IMR-90 (cell line): ENCODE measurements around the gene COL5A1. TPM values are rescaled to one million over a fixed set of nuclear protein-coding genes. Genes with fewer than 3 reads are reported as not detected.

Experiments
- ATAC-seq: fragments of 200-7000 bp; cut with Tn5 transposase; 2 replicates; pipeline ENCODE4 v1.9.1; 2020; ENCODE audit warnings: low read depth, mild to moderate bottlenecking, moderate library complexity
- BruUV-seq: library from RNA; stranded (reverse); fragments of 400-500 nt; replicated peaks from 2 replicates; lab custom pipeline; 2021; lab: Mats Ljungman, UMichigan
- CTCF ChIA-PET: fragments of 300-600 bp; formaldehyde crosslinking; extraction: SDS; loops from one replicate; lab custom pipeline; 2021; ENCODE audit warnings: antibody characterized with exemption; lab: Yijun Ruan, JAX
- POLR2A ChIA-PET: fragments of 300-600 bp; sonication (Branson Sonifier 250); formaldehyde crosslinking; loops from one replicate; lab custom pipeline; 2022; ENCODE audit warnings: antibody characterized with exemption; ENCODE audit not compliant: unreplicated experiment; lab: Charles Lee
- DNase-seq: peaks from one replicate; pipeline ENCODE4 v3.0.0; 2013
- H2AFZ ChIP-seq: replicated peaks from 2 replicates; pipeline ENCODE3; 2013; ENCODE audit warnings: low read length, mild to moderate bottlenecking; ENCODE audit not compliant: poor library complexity
- H2AK5ac ChIP-seq: 2 replicates; pipeline ENCODE4 v1.6.1; 2013; ENCODE audit warnings: low read depth, low read length, inconsistent platforms
- H2AK9ac ChIP-seq: replicated peaks from 2 replicates; pipeline ENCODE3; 2013; ENCODE audit warnings: mild to moderate bottlenecking, low read depth, low read length, moderate library complexity; ENCODE audit not compliant: poor library complexity
- H2BK120ac ChIP-seq: 2 replicates; pipeline ENCODE4 v1.6.1; 2013; ENCODE audit warnings: low read depth, low read length, inconsistent platforms
- H2BK15ac ChIP-seq: 3 replicates; pipeline ENCODE4 v1.6.1; 2013; ENCODE audit warnings: low read depth, low read length, inconsistent platforms
- H2BK20ac ChIP-seq: 2 replicates; pipeline ENCODE4 v1.6.1; 2013; ENCODE audit warnings: low read depth, mild to moderate bottlenecking, inconsistent platforms, low read length, moderate library complexity
- H2BK5ac ChIP-seq: 2 replicates; pipeline ENCODE4 v1.6.1; 2013; ENCODE audit warnings: mild to moderate bottlenecking, low read depth, low read length, inconsistent platforms; ENCODE audit not compliant: poor library complexity, severe bottlenecking
- H3K14ac ChIP-seq: replicated peaks from 2 replicates; pipeline ENCODE4 v1.6.1; 2013; ENCODE audit warnings: low read depth, low read length, inconsistent platforms
- H3K18ac ChIP-seq: 2 replicates; pipeline ENCODE4 v1.6.1; 2013; ENCODE audit warnings: low read depth, low read length, control low read depth
- H3K23ac ChIP-seq: 2 replicates; pipeline ENCODE4 v1.6.1; 2013; ENCODE audit warnings: low read depth, low read length, inconsistent platforms
- H3K27ac ChIP-seq: 2 replicates; pipeline ENCODE4 v1.5.1; 2013; ENCODE audit warnings: mild to moderate bottlenecking, control low read depth, low read length; ENCODE audit not compliant: insufficient read depth
- H3K27me3 ChIP-seq: 2 replicates; pipeline ENCODE4 v1.6.1; 2013; ENCODE audit warnings: low read length; ENCODE audit not compliant: control insufficient read depth, insufficient read depth
- H3K36me3 ChIP-seq: 2 replicates; pipeline ENCODE4 v1.6.1; 2013; ENCODE audit warnings: low read length, mixed read lengths; ENCODE audit not compliant: control insufficient read depth, insufficient read depth
- H3K4ac ChIP-seq: 2 replicates; pipeline ENCODE4 v1.6.1; 2013; ENCODE audit warnings: low read depth, low read length, inconsistent platforms
- H3K4me1 ChIP-seq: 2 replicates; pipeline ENCODE4 v1.6.1; 2013; ENCODE audit warnings: low read length, mixed read lengths; ENCODE audit not compliant: control insufficient read depth, insufficient read depth
- H3K4me2 ChIP-seq: 2 replicates; pipeline ENCODE4 v1.6.1; 2013; ENCODE audit warnings: low read depth, mild to moderate bottlenecking, control low read depth, low read length, moderate library complexity
- H3K4me3 ChIP-seq: 2 replicates; pipeline ENCODE4 v1.5.1; 2013; ENCODE audit warnings: low read depth, mild to moderate bottlenecking, control low read depth, low read length, moderate library complexity; ENCODE audit not compliant: insufficient read depth
- H3K56ac ChIP-seq: 2 replicates; pipeline ENCODE4 v1.6.1; 2013; ENCODE audit warnings: low read length, inconsistent platforms; ENCODE audit not compliant: insufficient read depth; ENCODE audit errors: extremely low read depth
- H3K79me1 ChIP-seq, 2 experiments: 2 replicates each; pipeline ENCODE4 v1.6.1; 2013; ENCODE audit warnings: low read length in 2 of 2, inconsistent platforms in 1 of 2, low read depth in 1 of 2
- H3K9ac ChIP-seq: 2 replicates; pipeline ENCODE4 v1.6.1; 2013; ENCODE audit warnings: low read depth, low read length, control low read depth
- H3K9me1 ChIP-seq: 2 replicates; pipeline ENCODE4 v1.6.1; 2013; ENCODE audit warnings: low read length, inconsistent platforms; ENCODE audit not compliant: insufficient read depth
- H3K9me3 ChIP-seq: 2 replicates; pipeline ENCODE4 v1.6.1; 2013; ENCODE audit warnings: low read length; ENCODE audit not compliant: control insufficient read depth, insufficient read depth
- H4K20me1 ChIP-seq: 2 replicates; pipeline ENCODE4 v1.6.1; 2013; ENCODE audit warnings: low read length, inconsistent platforms; ENCODE audit not compliant: insufficient read depth
- H4K5ac ChIP-seq: 2 replicates; pipeline ENCODE4 v1.6.1; 2013; ENCODE audit warnings: mild to moderate bottlenecking, low read depth, low read length, control low read depth
- H4K8ac ChIP-seq, 2 experiments: 2 replicates each; pipeline ENCODE4 v1.6.1; 2013; ENCODE audit warnings: low read depth in 2 of 2, low read length in 2 of 2, control low read depth in 1 of 2, inconsistent platforms in 1 of 2
- H4K91ac ChIP-seq: 2 replicates; pipeline ENCODE4 v1.6.1; 2013; ENCODE audit warnings: low read depth, low read length, inconsistent platforms; ENCODE audit not compliant: insufficient read depth
- CTCF ChIP-seq: conservative IDR thresholded peaks from 2 replicates; pipeline ENCODE4 v1.5.1; 2012; ENCODE audit warnings: mild to moderate bottlenecking, low read depth, low read length, improper control_type of control experiment
- MAFK ChIP-seq: IDR thresholded peaks from 2 replicates; pipeline ENCODE4 v1.6.1; 2012; ENCODE audit warnings: low read depth, low read length, improper control_type of control experiment
- RAD21 ChIP-seq: IDR thresholded peaks from 2 replicates; pipeline ENCODE4 v1.6.1; 2012; ENCODE audit warnings: low read length, improper control_type of control experiment
- RFX5 ChIP-seq: IDR thresholded peaks from 2 replicates; pipeline ENCODE4 v1.8.0; 2012; ENCODE audit warnings: low read depth, mild to moderate bottlenecking, low read length, moderate library complexity
- WGBS, 2 experiments: methylation state at CpG; one replicate each; pipeline versions ENCODE4 v1.1.5 to v1.1.7; 2013; ENCODE audit warnings: missing lambda C conversion rate in 2 of 2; ENCODE audit not compliant: insufficient read length in 1 of 2; ENCODE audit errors: extremely low coverage in 2 of 2; 5-methylcytosine and 5-hydroxymethylcytosine counted together
- dilution Hi-C: fragments of 300-500 bp; cut with HindIII; formaldehyde crosslinking; loops from one replicate; pipeline ENCODE4 v1.14.3; 2018; ENCODE audit warnings: low sequenced_read_pairs; ENCODE audit not compliant: unreplicated experiment
- in situ Hi-C: fragments of 300-500 bp; cut with MboI; formaldehyde crosslinking; loops from 3 replicates; pipeline ENCODE4 v1.14.3; 2019; ENCODE audit warnings: low sequenced_read_pairs, inconsistent platforms, mixed read lengths
- intact Hi-C: fragments of 100-400 bp; cut with micrococcal nuclease; formaldehyde crosslinking; loops from 2 replicates; pipeline ENCODE4 v1.10.0; 2022
- polyA plus RNA-seq, 3 experiments: library from polyadenylated mRNA; depleted of rRNA; stranded (reverse); fragments of >200 nt; gene quantifications; 2 replicates each; pipeline ENCODE4 v1.2.3, GENCODE V29; 2012; ENCODE audit warnings: low replicate concordance in 1 of 3
- total RNA-seq: library from RNA; depleted of rRNA; stranded (reverse); fragments of >200 nt; gene quantifications from 2 replicates; pipeline ENCODE4 v1.2.3, GENCODE V29; 2012

The COL5A1 gene
- total and polyA plus RNA-seq, 2 of the 4 experiments (the other 2 are of a cell fraction) = 19.2 to 173 TPM

GRCh38 chr9:134690301-134690751 lies 48.7 kb downstream of the COL5A1 start:
- in situ Hi-C loops = no loop called here

More at GRCh38 chr9:134690301-134690751, 48.7 kb downstream of the COL5A1 start:
- Histone ChIP-seq H2BK120ac (no peak overlapping the region), H4K8ac (no peak overlapping the region), H3K4me3 (no peak overlapping the region), H3K18ac (no peak overlapping the region), H3K9me3 (no peaks in the 10 kb centered on the region), H2AK9ac (no peak overlapping the region), H3K4me1 (peaks cover 5% of the 10 kb centered on the region; the same call in 1 of the 2 replicates), H2BK5ac (no peak overlapping the region), H3K27ac (no peak overlapping the region), H3K4me2 (no peak overlapping the region), H3K27me3 (no peaks in the 10 kb centered on the region), H3K36me3 (peaks cover 74% of the 10 kb centered on the region), H3K23ac (no peak overlapping the region), H3K4ac (no peak overlapping the region), H3K79me1 (peaks cover 30 to 99% of the 10 kb centered on the region in 2 experiments), H3K56ac (no peak overlapping the region), H3K9me1 (peaks cover 37% of the 10 kb centered on the region), H2AK5ac (no peak overlapping the region), H2AFZ (no peak overlapping the region), H2BK20ac (no peak overlapping the region), H4K20me1 (peaks cover 98% of the 10 kb centered on the region), H3K9ac (no peak overlapping the region), H3K14ac (no peak overlapping the region), H4K91ac (no peak overlapping the region), H2BK15ac (no peak overlapping the region), H4K5ac (no peak overlapping the region)
- dilution Hi-C loops = no loop called here
- ChIA-PET POLR2A (interaction anchor here (0.5 kb wide), 1 partner anchor 173 kb away, joined by 3 read pairs; no protein-coding TSS in a partner anchor), CTCF (interaction anchor here (0.6 kb wide), 1 partner anchor 25 kb away, joined by 3 read pairs; no protein-coding TSS in a partner anchor)
- no TSS peak for BruUV-seq
- ATAC-seq (no peak), DNase-seq (no peak)
- no peak for TF ChIP-seq RFX5
- TF ChIP-seq CTCF = no peak
- no peak for TF ChIP-seq MAFK
- no peak for TF ChIP-seq RAD21
- intact Hi-C loops = no loop called here
- WGBS, 2 experiments = 86% methylated on average over 1 of the region's 15 CpGs; no CpG with 5 or more reads in 1 of the 2 experiments
